Smooth muscle cell (in vitro differentiated cells): Measurements from ENCODE around the gene UBE2E2. TPM values are rescaled to one million over a fixed set of nuclear protein-coding genes. Genes with fewer than 3 reads are reported as not detected.

Source experiments
- DNase-seq: peaks from one replicate; lab custom pipeline; 2025; ENCODE audit not compliant: unreplicated experiment; lab: John Stamatoyannopoulos, UW
- H2AFZ ChIP-seq: fragments of 200-600 bp; sonication (generic); 2 replicates; pipeline ENCODE4 v1.6.0; 2016; ENCODE audit warnings: antibody characterized with exemption, low read depth, mild to moderate bottlenecking
- H3F3A ChIP-seq: fragments of 200-600 bp; sonication (generic); 2 replicates; pipeline ENCODE4 v1.6.0; 2017; ENCODE audit warnings: antibody characterized with exemption, low read depth
- H3K27ac ChIP-seq: fragments of 200-600 bp; sonication (generic); 2 replicates; pipeline ENCODE4 v1.5.1; 2016; ENCODE audit warnings: low read depth, mild to moderate bottlenecking
- H3K27me3 ChIP-seq: fragments of 200-600 bp; sonication (generic); 2 replicates; pipeline ENCODE4 v1.6.1; 2016; ENCODE audit warnings: low read depth, mild to moderate bottlenecking
- H3K36me3 ChIP-seq: fragments of 200-600 bp; sonication (generic); 2 replicates; pipeline ENCODE4 v1.5.1; 2016; ENCODE audit warnings: low read depth
- H3K4me1 ChIP-seq: fragments of 200-600 bp; sonication (generic); 2 replicates; pipeline ENCODE4 v1.5.1; 2016; ENCODE audit warnings: low read depth
- H3K4me2 ChIP-seq: fragments of 200-600 bp; sonication (generic); 2 replicates; pipeline ENCODE4 v1.6.0; 2016; ENCODE audit warnings: mild to moderate bottlenecking
- H3K4me3 ChIP-seq: fragments of 200-600 bp; sonication (generic); 2 replicates; pipeline ENCODE4 v1.5.1; 2016; ENCODE audit warnings: mild to moderate bottlenecking
- H3K79me2 ChIP-seq: fragments of 200-600 bp; sonication (generic); 2 replicates; pipeline ENCODE4 v1.6.0; 2016; ENCODE audit warnings: low read depth, mild to moderate bottlenecking
- H3K9ac ChIP-seq: fragments of 200-600 bp; sonication (generic); 2 replicates; pipeline ENCODE4 v1.6.0; 2016; ENCODE audit warnings: low read depth
- H3K9me3 ChIP-seq: fragments of 200-600 bp; sonication (generic); replicated peaks from 2 replicates; pipeline ENCODE4 v1.5.1; 2016; ENCODE audit warnings: low read depth
- H4K20me1 ChIP-seq: fragments of 200-600 bp; sonication (generic); 2 replicates; pipeline ENCODE4 v1.6.0; 2016; ENCODE audit warnings: low read depth
- CTCF ChIP-seq: fragments of 200-600 bp; sonication (generic); IDR thresholded peaks from 2 replicates; pipeline ENCODE4 v1.5.1; 2017; ENCODE audit warnings: borderline replicate concordance, mild to moderate bottlenecking, antibody characterized with exemption; ENCODE audit not compliant: insufficient read depth, poor library complexity, severe bottlenecking
- WGBS: methylation state at CpG from one replicate; pipeline ENCODE4 v1.1.7; 2016; ENCODE audit warnings: low lambda C conversion rate; 5-methylcytosine and 5-hydroxymethylcytosine counted together
- polyA plus RNA-seq: library from polyadenylated mRNA; unstranded; fragments of >200 nt; fragmentation: Nextera tagmentation; extraction: Ambion mirVana; gene quantifications from 2 replicates; pipeline ENCODE4 v1.2.1, GENCODE V29; 2016
- total RNA-seq: library from RNA; depleted of rRNA; stranded (reverse); fragments of >200 nt; gene quantifications from 2 replicates; pipeline ENCODE4 v1.2.3, GENCODE V29; 2014

The UBE2E2 gene
- total and polyA plus RNA-seq, 2 experiments from 2014 or later, result 65.9 to 121 TPM

DNA sequence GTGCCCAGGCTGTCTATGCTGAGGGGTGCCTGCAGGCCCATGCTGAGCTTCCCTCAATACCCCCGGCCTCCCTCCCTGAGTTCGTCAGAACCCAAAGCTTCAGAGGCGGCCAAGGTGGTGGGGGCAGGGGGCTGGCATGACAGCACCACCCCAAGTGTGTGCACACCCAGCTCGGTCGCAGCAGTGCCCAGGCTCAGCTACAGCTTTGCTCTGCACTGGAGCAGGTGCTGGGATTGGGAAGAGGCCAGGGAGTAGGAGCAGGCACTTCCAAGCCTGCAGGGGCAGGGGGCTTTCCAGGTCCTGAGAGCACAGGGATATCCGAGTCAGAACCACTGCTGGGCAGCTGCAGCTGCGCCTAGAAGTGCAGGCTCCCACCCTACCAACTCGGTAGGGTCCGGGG lies 283.9 kb downstream of the UBE2E2 start:
- H3K4me1 ChIP-seq, result peaks cover 20% of the 10 kb centered on the region
- no peak for TF ChIP-seq CTCF

GRCh38 chr3:23488618-23489017 lies 285.5 kb downstream of the UBE2E2 start:
- Histone ChIP-seq H3K36me3 (no peaks in the 10 kb centered on the region), H3K27ac (no peak overlapping the region), H3K4me2 (no peak overlapping the region), H3K4me3 (no peak overlapping the region), H3K79me2 (peaks cover 8% of the 10 kb centered on the region), H4K20me1 (peaks cover 74% of the 10 kb centered on the region), H3K27me3 (no peaks in the 10 kb centered on the region), H3K4me1 (peaks cover 15% of the 10 kb centered on the region), H3K9ac (no peak overlapping the region), H2AFZ (no peak overlapping the region), H3K9me3 (no peaks in the 10 kb centered on the region), H3F3A (peaks cover 9% of the 10 kb centered on the region)
- 88% methylated on average over 3 of the region's 3 CpGs for WGBS
- TF ChIP-seq CTCF, result no peak
- DNase-seq, result no peak

More for the DNA sequence above, 283.9 kb downstream of the UBE2E2 start:
- Histone ChIP-seq H3K9me3 (no peaks in the 10 kb centered on the region), H3K36me3 (no peaks in the 10 kb centered on the region), H3K27me3 (no peaks in the 10 kb centered on the region), H3K79me2 (peaks cover 8% of the 10 kb centered on the region), H3K9ac (no peak overlapping the region), H3K27ac (no peak overlapping the region), H3K4me2 (no peak overlapping the region), H3F3A (peaks cover 9% of the 10 kb centered on the region), H2AFZ (no peak overlapping the region), H4K20me1 (peaks cover 81% of the 10 kb centered on the region), H3K4me3 (no peak overlapping the region)
- 96% methylated on average over 9 of the region's 9 CpGs for WGBS
- no peak for DNase-seq

DNA sequence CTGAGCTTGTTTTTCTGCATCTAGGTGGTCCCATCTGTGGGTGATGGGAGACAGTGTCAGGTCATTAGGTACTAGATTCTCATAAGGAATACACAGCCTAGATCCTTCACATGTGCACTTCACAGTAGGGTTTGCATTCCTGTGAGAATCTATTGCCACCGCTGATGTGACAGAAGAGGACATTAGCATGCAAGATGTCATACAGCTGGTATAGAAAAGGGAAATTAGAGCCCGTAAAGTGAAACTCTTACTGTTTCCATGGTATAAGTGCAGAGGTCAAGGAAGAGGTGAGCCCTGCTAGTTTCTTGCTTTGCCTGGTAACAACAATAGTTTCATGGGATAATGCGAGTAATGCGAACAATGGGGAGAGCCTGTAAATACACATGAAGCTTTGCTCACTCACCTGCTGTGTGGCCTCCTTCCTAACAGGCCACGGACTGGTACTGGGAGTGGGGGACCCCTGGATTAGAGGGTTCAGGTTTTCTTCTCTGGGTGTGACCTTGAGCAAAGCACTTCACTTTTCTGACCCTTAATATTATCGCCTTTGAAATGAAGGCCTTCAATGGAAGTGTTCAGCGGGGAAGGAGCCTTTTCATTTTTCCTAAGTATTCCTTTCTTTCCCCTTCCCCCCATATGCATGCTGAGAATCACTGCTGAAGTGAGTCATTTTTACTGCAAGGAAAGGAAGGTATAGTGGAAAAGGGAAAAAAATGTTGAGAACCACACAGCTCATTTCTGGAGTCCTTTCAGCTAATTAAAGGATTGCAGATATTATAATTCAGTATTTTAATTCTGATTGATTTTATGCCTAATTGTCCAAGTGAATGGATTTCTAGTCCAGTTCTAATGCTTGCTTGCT lies 286.4 kb downstream of the UBE2E2 start:
- Histone ChIP-seq H3K9ac (no peak overlapping the region), H2AFZ (no peak overlapping the region), H3K27me3 (no peaks in the 10 kb centered on the region), H4K20me1 (peaks cover 70% of the 10 kb centered on the region), H3K4me3 (no peak overlapping the region), H3K27ac (peak overlapping the region; percentile 22), H3K36me3 (no peaks in the 10 kb centered on the region), H3K4me1 (peaks cover 15% of the 10 kb centered on the region), H3K4me2 (peak overlapping the region; percentile 51), H3K9me3 (no peaks in the 10 kb centered on the region), H3F3A (peaks cover 9% of the 10 kb centered on the region), H3K79me2 (peaks cover 8% of the 10 kb centered on the region)
- 93% methylated on average over 7 of the region's 7 CpGs for WGBS
- TF ChIP-seq CTCF, result no peak
- no peak for DNase-seq

DNA sequence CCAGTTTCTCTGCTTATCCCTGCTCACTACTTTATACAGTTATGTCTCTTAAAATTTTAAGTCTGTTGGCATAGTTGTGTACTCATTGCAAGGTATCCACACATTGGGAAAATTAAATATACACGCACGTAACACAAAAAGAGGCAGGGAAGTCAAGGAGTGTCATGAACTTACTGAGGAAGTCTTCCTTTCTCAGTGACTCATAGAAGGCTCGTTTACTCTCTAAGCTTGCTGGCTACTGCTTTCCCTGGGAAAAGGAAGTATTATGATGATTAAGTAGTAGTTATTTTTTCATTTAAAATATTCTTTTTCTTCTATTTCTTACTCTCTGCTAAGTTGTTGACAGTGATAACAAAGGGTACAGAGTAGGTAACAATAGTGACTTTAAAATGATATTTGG lies 287.3 kb downstream of the UBE2E2 start:
- Histone ChIP-seq H3K27ac (peak overlapping the region; percentile 22), H3F3A (peaks cover 9% of the 10 kb centered on the region), H3K4me2 (peak overlapping the region; percentile 51), H3K9ac (no peak overlapping the region), H3K4me1 (peaks cover 15% of the 10 kb centered on the region), H3K27me3 (no peaks in the 10 kb centered on the region), H3K79me2 (peaks cover 3% of the 10 kb centered on the region), H3K4me3 (no peak overlapping the region), H4K20me1 (peaks cover 66% of the 10 kb centered on the region), H3K36me3 (no peaks in the 10 kb centered on the region), H2AFZ (no peak overlapping the region), H3K9me3 (no peaks in the 10 kb centered on the region)
- DNase-seq, result no peak
- no peak for TF ChIP-seq CTCF
- whole genome bisulfite sequencing, result 34% methylated on average over 3 of the region's 3 CpGs
